ENCODE data around the gene MRPL54. TPM values are rescaled to one million over a fixed set of nuclear protein-coding genes. Genes with fewer than 3 reads are reported as not detected.

Gene MRPL54
- total RNA-seq, 4 donors from 2014 or later: 23.3 to 86.3 (median 63.3) TPM

- no peak for TF ChIP-seq POLR2A (IDR thresholded peaks at IDR 0.05)
- no peak for TF ChIP-seq CTCF (IDR thresholded peaks at IDR 0.05 in 4 of 5, conservative IDR thresholded peaks at IDR 0.05 in 1 of 5)
- H3K9me3 ChIP-seq: no peaks in the 10 kb centered on the region
- in situ Hi-C loops (cut with MboI; ENCODE audit: low sequenced_read_pairs in 4 of 4): no loop called here
- H3K27ac ChIP-seq: no peak overlapping the region
- peaks cover 43 to 56% (median 46%) of the 10 kb centered on the region in 3 donors for H3K27me3 ChIP-seq
- intact Hi-C loops (cut with DNase I; ENCODE audit: low total_unique reads): no loop called here
- no peak for DNase-seq
- H3K4me1 ChIP-seq: no peaks in the 10 kb centered on the region
- no peaks in the 10 kb centered on the region for H3K36me3 ChIP-seq
- H3K4me3 ChIP-seq: no peak overlapping the region
- ATAC-seq: no peak
Measured at GRCh38 chr19:3723883-3724282, 38.6 kb upstream of the MRPL54 start.

DNA sequence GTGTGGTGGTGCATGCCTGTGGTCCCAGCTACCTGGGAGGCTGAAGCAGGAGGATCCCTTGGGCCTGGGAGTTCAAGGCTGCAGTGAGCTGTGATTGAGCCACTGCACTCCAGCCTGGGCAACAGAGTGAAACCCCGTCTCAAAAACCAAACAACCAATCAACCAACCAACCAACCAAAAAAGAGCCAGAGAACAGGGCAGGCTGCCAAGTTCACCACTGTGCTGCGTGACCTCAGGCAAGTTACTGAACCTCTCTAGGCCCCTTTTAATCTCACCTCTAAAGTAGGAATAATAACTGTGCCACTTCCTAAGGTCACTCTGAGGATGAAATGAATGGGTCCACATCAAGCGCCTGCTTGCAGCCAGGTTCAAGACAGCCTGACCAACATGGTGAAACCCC lies 37.4 kb upstream of the MRPL54 start:
- H3K4me1 ChIP-seq: no peaks in the 10 kb centered on the region
- in situ Hi-C loops (cut with MboI; ENCODE audit: low sequenced_read_pairs in 4 of 4): no loop called here

DNA sequence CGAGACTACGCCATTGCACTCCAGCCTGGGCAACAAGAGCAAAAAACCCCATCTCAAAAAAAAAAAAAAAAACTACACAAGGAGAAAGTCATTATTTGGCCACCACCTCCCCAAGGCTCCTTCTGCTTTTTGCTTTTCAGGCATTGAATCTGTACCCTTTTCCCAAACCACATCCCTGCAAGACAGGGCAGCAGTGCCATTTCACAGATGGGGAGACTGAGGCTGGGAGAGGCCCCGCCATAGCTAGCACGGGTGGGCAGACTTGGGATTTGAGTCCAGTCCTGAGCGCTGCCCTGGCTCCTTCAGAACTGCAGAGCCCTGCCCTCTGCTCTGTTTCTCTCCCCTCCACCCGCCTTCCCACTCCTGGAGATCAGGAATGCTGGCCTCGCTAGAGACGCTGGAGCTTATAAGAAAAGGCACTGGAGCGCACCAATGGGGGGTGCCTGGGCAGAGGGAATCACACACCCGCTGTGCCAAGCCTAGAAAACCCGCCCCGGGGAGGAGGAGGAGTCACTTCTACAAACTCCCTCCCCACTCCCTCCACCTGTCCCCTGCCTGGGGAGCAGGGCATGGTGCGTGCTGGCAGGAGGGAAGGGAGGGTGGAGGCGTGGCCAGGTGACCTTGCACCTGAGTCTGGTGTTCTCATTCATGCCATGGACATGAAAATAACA lies 36.7 kb upstream of the MRPL54 start:
- no peaks in the 10 kb centered on the region for H3K4me1 ChIP-seq
- DNase-seq (no peak), ATAC-seq (no peak)
- no peak overlapping the region for H3K4me3 ChIP-seq
- no peaks in the 10 kb centered on the region for H3K9me3 ChIP-seq
- no peaks in the 10 kb centered on the region for H3K36me3 ChIP-seq
- TF ChIP-seq CTCF (IDR thresholded peaks at IDR 0.05 in 4 of 5, conservative IDR thresholded peaks at IDR 0.05 in 1 of 5) (no peak), POLR2A (IDR thresholded peaks at IDR 0.05) (no peak)
- intact Hi-C loops (cut with DNase I; ENCODE audit: low total_unique reads) (no loop called here), in situ Hi-C loops (cut with MboI; ENCODE audit: low sequenced_read_pairs in 4 of 4) (no loop called here)
- H3K27ac ChIP-seq: no peak overlapping the region
- peaks cover 30 to 37% (median 31%) of the 10 kb centered on the region in 3 donors for H3K27me3 ChIP-seq

More for the DNA sequence above, 37.4 kb upstream of the MRPL54 start:
- Histone ChIP-seq H3K9me3 (no peaks in the 10 kb centered on the region), H3K36me3 (no peaks in the 10 kb centered on the region), H3K4me3 (no peak overlapping the region), H3K27me3 (peaks cover 36 to 43% (median 38%) of the 10 kb centered on the region in 3 donors), H3K27ac (no peak overlapping the region)
- intact Hi-C loops (cut with DNase I; ENCODE audit: low total_unique reads): no loop called here
- DNase-seq (no peak), ATAC-seq (no peak)
- no peak for TF ChIP-seq POLR2A (IDR thresholded peaks at IDR 0.05)
- TF ChIP-seq CTCF (IDR thresholded peaks at IDR 0.05 in 4 of 5, conservative IDR thresholded peaks at IDR 0.05 in 1 of 5): no peak

DNA sequence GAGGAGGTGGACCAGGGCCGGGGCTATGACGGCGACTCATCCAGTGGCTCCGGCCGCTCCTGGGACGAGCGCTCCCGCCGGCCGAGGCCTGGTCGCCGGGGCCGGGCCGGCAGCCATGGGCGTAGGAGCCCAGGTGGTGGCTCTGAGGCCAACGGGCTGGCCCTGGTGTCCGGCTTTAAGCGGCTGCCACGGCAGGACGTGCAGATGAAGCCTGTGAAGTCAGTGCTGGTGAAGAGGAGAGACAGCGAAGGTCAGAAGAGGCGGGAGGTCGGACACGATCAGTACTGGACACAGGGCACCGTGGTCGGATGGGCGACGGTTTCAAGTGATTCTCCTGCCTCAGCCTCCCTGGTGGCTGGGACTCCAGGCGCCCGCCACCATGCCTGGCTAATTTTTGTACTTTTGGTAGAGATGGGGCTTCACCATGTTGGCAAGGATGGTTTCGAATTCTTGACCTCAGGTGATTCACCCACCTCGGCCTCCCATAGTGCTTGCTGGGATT lies 32.0 kb upstream of the MRPL54 start:
- in situ Hi-C loops (cut with MboI; ENCODE audit: low sequenced_read_pairs in 4 of 4): no loop called here
- Histone ChIP-seq H3K4me3 (no peak overlapping the region), H3K27ac (no peak overlapping the region), H3K27me3 (no peaks in the 10 kb centered on the region), H3K36me3 (no peaks in the 10 kb centered on the region), H3K4me1 (no peaks in the 10 kb centered on the region), H3K9me3 (no peaks in the 10 kb centered on the region)
- TF ChIP-seq CTCF (IDR thresholded peaks at IDR 0.05 in 4 of 5, conservative IDR thresholded peaks at IDR 0.05 in 1 of 5) (no peak), POLR2A (IDR thresholded peaks at IDR 0.05) (no peak)
- no peak for DNase-seq
- no peak for ATAC-seq
- intact Hi-C loops (cut with DNase I; ENCODE audit: low total_unique reads): no loop called here
